ENCODE results near the gene RAB14. TPM values are rescaled to one million over a fixed set of nuclear protein-coding genes. Genes with fewer than 3 reads are reported as not detected.
A peak's percentile ranks its signal among the peaks of the same experiment; 100 is the strongest.

Gene RAB14
- total RNA-seq, 4 donors from 2014 or later = 26.2 to 54.1 (median 33.8) TPM

DNA sequence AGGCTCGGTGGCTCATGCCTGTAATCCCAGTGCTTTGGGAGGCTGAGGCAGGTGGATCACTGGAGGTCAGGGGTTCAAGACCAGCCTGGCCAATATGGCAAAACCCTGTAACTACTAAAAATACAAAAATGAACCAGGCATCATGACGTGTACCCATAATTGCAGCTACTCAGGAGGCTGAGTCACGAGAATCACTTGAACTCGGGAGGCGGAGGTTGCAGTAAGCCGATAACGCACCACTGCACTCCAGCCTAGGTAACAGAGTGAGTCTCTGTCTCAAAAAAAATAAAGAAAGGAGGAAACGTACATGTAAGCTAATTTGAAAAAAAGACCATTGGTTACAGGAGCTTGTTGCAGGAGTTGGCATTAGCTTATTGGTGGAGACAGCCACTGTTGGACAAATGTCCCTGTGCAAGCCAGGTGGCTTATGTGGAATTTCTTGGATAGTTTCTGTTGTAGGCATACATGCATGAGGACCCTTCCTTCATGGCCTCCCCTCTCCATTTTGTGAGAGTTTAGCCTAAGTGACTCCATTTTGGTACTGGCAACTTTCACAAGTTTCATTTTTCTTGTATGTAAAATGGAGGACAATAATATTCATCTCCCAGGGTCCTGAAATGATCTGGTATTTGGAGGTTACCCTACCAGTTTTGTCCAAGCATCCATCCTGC is 16.8 kb upstream of the RAB14 start:
- no peak for DNase-seq
- Histone ChIP-seq H3K36me3 (no peaks in the 10 kb centered on the region), H3K4me3 (no peak overlapping the region), H3K9me3 (no peaks in the 10 kb centered on the region), H3K4me1 (no peaks in the 10 kb centered on the region), H3K27ac (no peak overlapping the region), H3K27me3 (no peaks in the 10 kb centered on the region)
- TF ChIP-seq, protein P1, sequence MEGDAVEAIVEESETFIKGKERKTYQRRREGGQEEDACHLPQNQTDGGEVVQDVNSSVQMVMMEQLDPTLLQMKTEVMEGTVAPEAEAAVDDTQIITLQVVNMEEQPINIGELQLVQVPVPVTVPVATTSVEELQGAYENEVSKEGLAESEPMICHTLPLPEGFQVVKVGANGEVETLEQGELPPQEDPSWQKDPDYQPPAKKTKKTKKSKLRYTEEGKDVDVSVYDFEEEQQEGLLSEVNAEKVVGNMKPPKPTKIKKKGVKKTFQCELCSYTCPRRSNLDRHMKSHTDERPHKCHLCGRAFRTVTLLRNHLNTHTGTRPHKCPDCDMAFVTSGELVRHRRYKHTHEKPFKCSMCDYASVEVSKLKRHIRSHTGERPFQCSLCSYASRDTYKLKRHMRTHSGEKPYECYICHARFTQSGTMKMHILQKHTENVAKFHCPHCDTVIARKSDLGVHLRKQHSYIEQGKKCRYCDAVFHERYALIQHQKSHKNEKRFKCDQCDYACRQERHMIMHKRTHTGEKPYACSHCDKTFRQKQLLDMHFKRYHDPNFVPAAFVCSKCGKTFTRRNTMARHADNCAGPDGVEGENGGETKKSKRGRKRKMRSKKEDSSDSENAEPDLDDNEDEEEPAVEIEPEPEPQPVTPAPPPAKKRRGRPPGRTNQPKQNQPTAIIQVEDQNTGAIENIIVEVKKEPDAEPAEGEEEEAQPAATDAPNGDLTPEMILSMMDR (IDR thresholded peaks at IDR 0.05) = no peak
- TF ChIP-seq POLR2A (IDR thresholded peaks at IDR 0.05) = no peak

DNA sequence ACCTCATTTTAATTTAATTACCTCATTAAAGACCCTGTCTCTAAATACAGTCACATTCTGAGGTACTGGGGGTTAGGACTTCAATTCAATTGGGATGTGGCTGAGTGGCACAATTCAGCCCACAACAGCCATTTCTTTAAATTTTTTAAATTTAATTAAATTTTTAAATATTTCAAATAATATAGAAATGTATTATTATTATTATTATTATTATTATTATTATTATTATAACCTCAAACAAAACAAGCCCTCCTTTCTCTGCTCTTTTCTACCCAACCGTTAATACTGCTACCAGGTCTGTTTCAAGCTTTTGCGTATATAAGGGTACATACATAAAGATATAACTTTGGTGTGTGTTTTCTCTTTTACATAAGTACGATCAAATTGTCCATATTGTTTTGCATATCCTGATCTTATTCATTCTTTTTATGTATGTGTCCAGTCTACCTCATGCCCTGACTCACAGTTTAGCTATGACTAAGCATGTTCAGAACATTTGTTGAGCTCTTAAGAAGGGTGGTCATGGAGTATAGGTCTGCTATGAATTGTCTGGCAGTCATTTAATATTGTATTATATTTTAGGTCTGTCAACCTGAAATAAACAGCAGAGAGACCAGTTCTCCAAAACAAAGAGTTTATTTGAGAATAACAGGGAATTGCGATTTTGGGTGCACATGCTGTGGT is 16.1 kb upstream of the RAB14 start:
- no peaks in the 10 kb centered on the region for H3K4me1 ChIP-seq
- TF ChIP-seq POLR2A (IDR thresholded peaks at IDR 0.05) = no peak
- TF ChIP-seq, protein P1 (IDR thresholded peaks at IDR 0.05) = no peak
- H3K36me3 ChIP-seq = no peaks in the 10 kb centered on the region
- no peaks in the 10 kb centered on the region for H3K9me3 ChIP-seq
- no peak overlapping the region for H3K4me3 ChIP-seq
- DNase-seq = no peak
- no peak overlapping the region for H3K27ac ChIP-seq
- H3K27me3 ChIP-seq = no peaks in the 10 kb centered on the region

DNA sequence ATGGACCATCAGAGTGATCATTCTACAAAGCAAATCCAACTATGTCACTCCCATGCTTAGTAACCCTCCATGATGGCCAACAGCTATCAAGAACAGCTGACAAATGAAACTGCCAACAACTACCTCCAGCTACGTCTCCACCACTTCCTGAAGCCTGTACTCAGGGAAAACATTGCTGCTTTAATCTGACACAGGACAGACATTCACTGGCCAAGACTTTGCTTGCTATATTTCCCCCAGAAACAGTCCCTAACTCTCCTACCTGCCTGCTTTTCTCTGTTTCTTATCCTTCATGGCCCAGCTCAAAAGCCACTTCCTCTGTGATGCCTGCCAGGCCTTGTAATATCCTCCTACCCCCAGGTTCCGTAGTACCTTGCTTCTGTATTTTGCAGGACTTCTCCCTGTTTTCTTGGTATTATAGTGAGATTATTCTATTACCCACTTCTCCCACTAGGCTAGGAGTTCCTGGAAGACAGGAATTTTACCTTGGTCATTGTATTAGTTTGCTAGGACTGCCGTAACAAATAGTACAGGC is 14.7 kb upstream of the RAB14 start:
- TF ChIP-seq POLR2A (IDR thresholded peaks at IDR 0.05) = no peak
- TF ChIP-seq, protein P1 (IDR thresholded peaks at IDR 0.05) = no peak
- Histone ChIP-seq H3K27me3 (no peaks in the 10 kb centered on the region), H3K4me3 (no peak overlapping the region), H3K27ac (no peak overlapping the region), H3K4me1 (no peaks in the 10 kb centered on the region), H3K36me3 (no peaks in the 10 kb centered on the region), H3K9me3 (no peaks in the 10 kb centered on the region)
- no peak for DNase-seq

DNA sequence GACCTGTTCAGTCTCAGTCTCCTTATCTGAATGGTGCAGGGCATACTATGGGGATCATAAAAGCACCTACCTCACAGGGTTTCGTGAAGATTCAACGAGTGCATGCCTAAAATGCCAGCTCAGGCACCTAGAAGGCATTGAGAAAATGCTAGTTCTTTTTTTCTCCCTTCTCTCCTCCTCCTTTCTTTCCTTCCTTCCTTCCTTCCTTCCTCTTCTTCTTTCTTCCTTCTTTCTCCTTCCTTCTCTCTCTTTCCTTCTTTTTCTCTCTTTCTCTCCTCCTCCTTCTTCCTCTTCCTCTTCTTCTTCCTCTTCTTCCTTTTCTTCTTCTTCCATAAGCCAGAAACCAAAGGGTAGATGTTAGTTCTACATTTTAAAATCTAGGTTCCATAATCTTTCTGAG is 12.3 kb upstream of the RAB14 start:
- Histone ChIP-seq H3K27ac (no peak overlapping the region), H3K4me3 (no peak overlapping the region), H3K4me1 (no peaks in the 10 kb centered on the region), H3K36me3 (no peaks in the 10 kb centered on the region), H3K27me3 (no peaks in the 10 kb centered on the region), H3K9me3 (no peaks in the 10 kb centered on the region)
- TF ChIP-seq, protein P1 (IDR thresholded peaks at IDR 0.05) = no peak
- TF ChIP-seq POLR2A (IDR thresholded peaks at IDR 0.05) = no peak
- DNase-seq = no peak

DNA sequence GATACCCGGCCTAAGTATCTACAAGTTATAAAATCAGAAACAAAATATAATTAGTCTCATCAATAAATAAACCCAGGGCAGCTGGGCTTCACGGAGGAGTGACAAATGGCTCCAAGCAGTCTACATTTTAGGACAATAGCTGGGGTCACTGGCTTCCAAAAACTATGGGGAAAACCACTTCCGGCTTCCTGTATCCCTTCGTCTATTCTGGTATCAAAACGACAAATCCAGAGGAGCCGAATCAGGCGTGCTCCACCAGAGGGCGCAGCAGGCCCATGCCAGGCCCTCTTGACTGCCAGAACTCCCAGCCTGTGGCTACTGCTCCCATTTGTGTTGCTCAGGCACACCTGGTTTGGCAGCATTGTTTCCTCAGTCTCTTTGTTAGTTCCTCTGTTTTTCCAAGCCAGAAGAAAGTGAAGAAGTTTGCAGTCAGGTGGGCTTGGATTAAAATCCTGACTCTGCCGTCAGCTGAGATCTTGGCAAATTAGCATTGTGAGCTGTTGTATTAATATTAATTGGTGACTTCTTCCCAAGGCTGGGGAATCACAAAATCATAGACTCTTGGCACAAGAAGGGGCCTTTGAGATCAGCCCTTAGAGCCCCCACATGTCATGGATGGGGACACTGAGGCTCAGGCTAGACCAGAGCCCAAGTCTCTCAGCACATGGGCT is 11.6 kb upstream of the RAB14 start:
- no peaks in the 10 kb centered on the region for H3K4me1 ChIP-seq
- H3K27me3 ChIP-seq = no peaks in the 10 kb centered on the region
- no peak overlapping the region for H3K4me3 ChIP-seq
- H3K27ac ChIP-seq = peak overlapping the region in 1 of 4 donors; percentile 20
- H3K36me3 ChIP-seq = no peaks in the 10 kb centered on the region
- DNase-seq = peak; percentile 67 to 93 (median 91)
- no peaks in the 10 kb centered on the region for H3K9me3 ChIP-seq
- TF ChIP-seq, protein P1 (IDR thresholded peaks at IDR 0.05) = peak; percentile 64 to 93 (median 92)
- no peak for TF ChIP-seq POLR2A (IDR thresholded peaks at IDR 0.05)
